GM23338 (cell line): ENCODE measurements around the gene BSND. TPM values are rescaled to one million over a fixed set of nuclear protein-coding genes. Genes with fewer than 3 reads are reported as not detected.

ENCODE experiments used
- ATAC-seq: fragments of 200-7000 bp; cut with Tn5 transposase; 3 replicates; pipeline ENCODE4 v1.9.1; 2020
- DNase-seq: peaks from one replicate; pipeline ENCODE4 v3.0.0-alpha.2; 2015; ENCODE audit warnings: low spot score
- H2AFZ ChIP-seq: fragments of 200-600 bp; sonication (generic); 2 replicates; pipeline ENCODE4 v1.8.0; 2016; ENCODE audit warnings: antibody characterized with exemption, mild to moderate bottlenecking, moderate library complexity
- H3F3A ChIP-seq: fragments of 200-600 bp; sonication (generic); replicated peaks from 2 replicates; pipeline ENCODE4 v1.8.0; 2017; ENCODE audit warnings: antibody characterized with exemption, mixed run types, low read depth
- H3K27ac ChIP-seq: fragments of 200-600 bp; sonication (generic); 2 replicates; pipeline ENCODE4 v1.6.1; 2016; ENCODE audit warnings: low read depth
- H3K27me3 ChIP-seq: fragments of 200-600 bp; sonication (generic); 2 replicates; pipeline ENCODE4 v1.8.0; 2016; ENCODE audit warnings: mild to moderate bottlenecking, mixed run types, moderate library complexity; ENCODE audit not compliant: insufficient read depth
- H3K36me3 ChIP-seq: fragments of 200-600 bp; sonication (generic); 2 replicates; pipeline ENCODE4 v1.8.0; 2016; ENCODE audit warnings: mild to moderate bottlenecking; ENCODE audit not compliant: insufficient read depth
- H3K4me1 ChIP-seq: fragments of 200-600 bp; sonication (generic); 2 replicates; pipeline ENCODE4 v1.8.0; 2016; ENCODE audit warnings: mild to moderate bottlenecking, moderate library complexity; ENCODE audit not compliant: insufficient read depth
- H3K4me2 ChIP-seq: fragments of 200-600 bp; sonication (generic); 2 replicates; pipeline ENCODE4 v1.7.1; 2017; ENCODE audit warnings: mixed run types
- H3K4me3 ChIP-seq: fragments of 200-600 bp; sonication (generic); 2 replicates; pipeline ENCODE4 v1.6.1; 2016; ENCODE audit warnings: mixed run types
- H3K79me2 ChIP-seq: fragments of 200-600 bp; sonication (generic); replicated peaks from 2 replicates; pipeline ENCODE4 v1.8.0; 2017; ENCODE audit warnings: mild to moderate bottlenecking; ENCODE audit not compliant: insufficient read depth
- H3K9me2 ChIP-seq: fragments of 200-600 bp; sonication (generic); 2 replicates; pipeline ENCODE4 v1.8.0; 2017; ENCODE audit not compliant: insufficient read depth
- H4K20me1 ChIP-seq: fragments of 200-600 bp; sonication (generic); replicated peaks from 2 replicates; pipeline ENCODE4 v1.8.0; 2017; ENCODE audit warnings: mild to moderate bottlenecking; ENCODE audit not compliant: insufficient read depth
- H3K27ac Mint-ChIP-seq: 2 replicates; pipeline ENCODE4 v1.8.0; 2020; ENCODE audit warnings: inconsistent platforms, mild to moderate bottlenecking, moderate library complexity, mixed read lengths
- H3K27me3 Mint-ChIP-seq: 3 replicates; pipeline ENCODE4 v1.8.0; 2022; ENCODE audit warnings: low read depth, mild to moderate bottlenecking, moderate library complexity, mixed read lengths, inconsistent platforms; ENCODE audit not compliant: insufficient read depth, poor library complexity
- H3K36me3 Mint-ChIP-seq: 3 replicates; pipeline ENCODE4 v1.8.0; 2021; ENCODE audit warnings: low read depth, mild to moderate bottlenecking, inconsistent platforms, moderate library complexity, mixed read lengths
- H3K4me1 Mint-ChIP-seq: 3 replicates; pipeline ENCODE4 v1.8.0; 2020; ENCODE audit warnings: mild to moderate bottlenecking, inconsistent platforms, mixed read lengths
- H3K4me3 Mint-ChIP-seq: 3 replicates; pipeline ENCODE4 v1.8.0; 2021; ENCODE audit warnings: moderate library complexity, mild to moderate bottlenecking, inconsistent platforms, mixed read lengths
- H3K9me3 Mint-ChIP-seq: 3 replicates; pipeline ENCODE4 v1.8.0; 2020; ENCODE audit warnings: moderate library complexity, mild to moderate bottlenecking, inconsistent platforms, mixed read lengths
- CREB1 ChIP-seq: fragments of 250-450 bp; sonication (Bioruptor Pico); IDR thresholded peaks from 2 replicates; pipeline ENCODE4 v1.5.0; 2020; ENCODE audit warnings: low read depth, mild to moderate bottlenecking, moderate library complexity
- CTCF ChIP-seq, 2 experiments: fragments of 200-600 bp in 1 of 2; sonication (generic) in 1 of 2; conservative IDR thresholded peaks; 2 replicates each; pipeline versions ENCODE4 v1.5.1 to v1.6.1; 2016 to 2017; ENCODE audit warnings: antibody characterized with exemption in 2 of 2, low read depth in 2 of 2, mild to moderate bottlenecking in 2 of 2, moderate library complexity in 1 of 2
- ETS1 ChIP-seq: IDR thresholded peaks from 2 replicates; pipeline ENCODE4 v1.6.1; 2016; ENCODE audit warnings: antibody characterized with exemption
- EZH2phosphoT487 ChIP-seq: fragments of 200-600 bp; sonication (generic); IDR thresholded peaks from one replicate; pipeline ENCODE4 v1.8.1; 2018; ENCODE audit warnings: antibody characterized with exemption; ENCODE audit not compliant: unreplicated experiment
- JUNB ChIP-seq: IDR thresholded peaks from one replicate; pipeline ENCODE4 v1.6.1; 2016; ENCODE audit warnings: antibody characterized with exemption; ENCODE audit not compliant: unreplicated experiment
- NANOG ChIP-seq: IDR thresholded peaks from 2 replicates; pipeline ENCODE4 v1.6.1; 2016; ENCODE audit warnings: antibody characterized with exemption, borderline replicate concordance
- POLR2AphosphoS5 ChIP-seq: IDR thresholded peaks from 2 replicates; pipeline ENCODE4 v1.6.1; 2016; ENCODE audit warnings: antibody characterized with exemption, low read depth
- REST ChIP-seq: IDR thresholded peaks from one replicate; pipeline ENCODE4 v1.6.1; 2018; ENCODE audit warnings: antibody characterized with exemption; ENCODE audit not compliant: unreplicated experiment
- STAT1 ChIP-seq: IDR thresholded peaks from one replicate; pipeline ENCODE4 v1.6.1; 2016; ENCODE audit warnings: antibody characterized with exemption; ENCODE audit not compliant: unreplicated experiment
- ZNF114 ChIP-seq: fragments of 250-450 bp; sonication (Bioruptor Pico); IDR thresholded peaks from 2 replicates; pipeline ENCODE4 v1.5.0; 2020; ENCODE audit warnings: mild to moderate bottlenecking, moderate library complexity
- ZNF331 ChIP-seq: fragments of 250-450 bp; sonication (Bioruptor Pico); IDR thresholded peaks from 2 replicates; pipeline ENCODE4 v1.5.0; 2020; ENCODE audit warnings: low read depth, mild to moderate bottlenecking, moderate library complexity
- ZNF462 ChIP-seq: fragments of 250-450 bp; sonication (Bioruptor Pico); IDR thresholded peaks from 2 replicates; pipeline ENCODE4 v1.5.0; 2020; ENCODE audit warnings: mild to moderate bottlenecking, moderate library complexity
- polyA plus RNA-seq: library from polyadenylated mRNA; unstranded; fragments of >200 nt; fragmentation: Nextera tagmentation; extraction: Ambion mirVana; gene quantifications from 2 replicates; pipeline ENCODE4 v1.2.1, GENCODE V29; 2016
- total RNA-seq: library from RNA; depleted of rRNA; stranded (reverse); fragments of >200 nt; shearing (Covaris generic); gene quantifications from 2 replicates; pipeline ENCODE4 v1.2.3, GENCODE V29; 2014

The BSND gene
- total and polyA plus RNA-seq, 2 experiments from 2014 or later = 0.55 to 1.4 TPM

- TF ChIP-seq ETS1 = no peak
Measured at GRCh38 chr1:55049914-55050278, 51.2 kb downstream of the BSND start (continued).

- ATAC-seq (no peak), DNase-seq (no peak)
- Histone ChIP-seq H2AFZ (no peak overlapping the region), H3K9me2 (no peaks in the 10 kb centered on the region), H3K27me3 (no peaks in the 10 kb centered on the region), H3F3A (peaks cover 12% of the 10 kb centered on the region; the same call in 1 of the 2 replicates), H3K4me1 (no peaks in the 10 kb centered on the region; the same call in 1 of the 2 replicates), H3K4me3 (no peak overlapping the region), H4K20me1 (peaks cover 41% of the 10 kb centered on the region), H3K79me2 (peaks cover 54% of the 10 kb centered on the region), H3K4me2 (no peak overlapping the region), H3K27ac (no peak overlapping the region), H3K36me3 (peaks cover 57% of the 10 kb centered on the region)
- no peak for TF ChIP-seq STAT1
- no peak for TF ChIP-seq CREB1 (CRISPR knock-in tag)
- TF ChIP-seq POLR2AphosphoS5 = no peak
- TF ChIP-seq ZNF462 (CRISPR knock-in tag) = no peak
- TF ChIP-seq ETS1 = no peak
- no peak for TF ChIP-seq REST
- no peak for TF ChIP-seq ZNF331 (CRISPR knock-in tag)
- TF ChIP-seq ZNF114 = no peak
- no peak for TF ChIP-seq NANOG
- no peak for TF ChIP-seq EZH2phosphoT487
- TF ChIP-seq CTCF (conservative IDR thresholded peaks at IDR 0.05; ENCODE audit: low read depth in 2 of 2) = no peak
- TF ChIP-seq JUNB = no peak
- H3K4me1 Mint-ChIP-seq = peaks cover 4% of the 10 kb centered on the region; the same call in 2 of the 3 replicates
- H3K36me3 Mint-ChIP-seq = peaks cover 25% of the 10 kb centered on the region
- peaks cover 12% of the 10 kb centered on the region for H3K27me3 Mint-ChIP-seq
- H3K4me3 Mint-ChIP-seq = no peak overlapping the region
- no peaks in the 10 kb centered on the region for H3K9me3 Mint-ChIP-seq
- no peak overlapping the region; the same call in 1 of the 2 replicates for H3K27ac Mint-ChIP-seq
Measured at GRCh38 chr1:55050283-55050682, 51.5 kb downstream of the BSND start.
